Karpas-422 (cell line): Measurements from ENCODE around the gene SLC25A21. TPM values are rescaled to one million over a fixed set of nuclear protein-coding genes. Genes with fewer than 3 reads are reported as not detected.

Source experiments
- DNase-seq: peaks from one replicate; pipeline ENCODE4 v3.0.0-alpha.2; 2015
- H2AFZ ChIP-seq: fragments of 200-600 bp; sonication (generic); 2 replicates; pipeline ENCODE4 v1.6.1; 2014; ENCODE audit warnings: antibody characterized with exemption, low read length, mixed read lengths
- H3K27ac ChIP-seq: fragments of 200-600 bp; sonication (generic); 2 replicates; pipeline ENCODE4 v1.5.1; 2014; ENCODE audit warnings: mild to moderate bottlenecking, low read length, moderate library complexity
- H3K27me3 ChIP-seq: fragments of 200-600 bp; sonication (generic); 2 replicates; pipeline ENCODE4 v1.6.1; 2014; ENCODE audit warnings: low read length, mixed read lengths
- H3K36me3 ChIP-seq: fragments of 200-600 bp; sonication (generic); 2 replicates; pipeline ENCODE4 v1.6.1; 2014; ENCODE audit warnings: low read length, mixed read lengths; ENCODE audit not compliant: insufficient read depth
- H3K4me1 ChIP-seq: fragments of 200-600 bp; sonication (generic); 2 replicates; pipeline ENCODE4 v1.6.1; 2014; ENCODE audit warnings: mild to moderate bottlenecking, low read length, mixed read lengths
- H3K4me2 ChIP-seq: fragments of 200-600 bp; sonication (generic); 2 replicates; pipeline ENCODE4 v1.6.1; 2014; ENCODE audit warnings: low read length, low read depth, mild to moderate bottlenecking; ENCODE audit not compliant: poor library complexity, severe bottlenecking
- H3K4me3 ChIP-seq: fragments of 200-600 bp; sonication (generic); 2 replicates; pipeline ENCODE4 v1.5.1; 2014; ENCODE audit warnings: mild to moderate bottlenecking, antibody characterized with exemption, low read length, mixed read lengths
- H3K79me2 ChIP-seq: fragments of 200-600 bp; sonication (generic); 2 replicates; pipeline ENCODE4 v1.6.1; 2014; ENCODE audit warnings: mild to moderate bottlenecking, low read length, mixed read lengths
- H3K9ac ChIP-seq: fragments of 200-600 bp; sonication (generic); 2 replicates; pipeline ENCODE4 v1.6.0; 2014; ENCODE audit warnings: low read length
- H3K9me2 ChIP-seq: fragments of 200-600 bp; sonication (generic), shearing (Covaris generic); replicated peaks from 2 replicates; pipeline ENCODE4 v1.6.0; 2014; ENCODE audit warnings: mild to moderate bottlenecking, low read length, moderate library complexity; ENCODE audit not compliant: insufficient read depth
- H3K9me3 ChIP-seq: fragments of 300-700, 200-600 bp; sonication (generic); 2 replicates; pipeline ENCODE4 v1.6.1; 2014; ENCODE audit warnings: low read length, mixed read lengths
- H4K20me1 ChIP-seq: fragments of 200-600 bp; sonication (generic); 2 replicates; pipeline ENCODE4 v1.6.1; 2014; ENCODE audit warnings: mild to moderate bottlenecking, antibody characterized with exemption, low read length, low read depth; ENCODE audit not compliant: insufficient read depth
- total RNA-seq: library from RNA; depleted of rRNA; stranded (reverse); fragments of >200 nt; shearing (Covaris generic); gene quantifications from 2 replicates; pipeline ENCODE4 v1.2.3, GENCODE V29; 2014; ENCODE audit warnings: low replicate concordance

Gene SLC25A21
- total RNA-seq, 1 experiment from 2014 or later = 1.5 TPM

GRCh38 chr14:36663404-36664321 lies 508.7 kb downstream of the SLC25A21 start:
- DNase-seq = no peak
- H3K79me2 ChIP-seq = no peaks in the 10 kb centered on the region
- H3K9me3 ChIP-seq = no peaks in the 10 kb centered on the region
- no peak overlapping the region for H2AFZ ChIP-seq
- H3K9me2 ChIP-seq = no peaks in the 10 kb centered on the region
- no peak overlapping the region for H3K4me2 ChIP-seq
- no peak overlapping the region for H3K9ac ChIP-seq
- H4K20me1 ChIP-seq = no peaks in the 10 kb centered on the region
- peaks cover 10% of the 10 kb centered on the region for H3K4me1 ChIP-seq
- H3K27ac ChIP-seq = no peak overlapping the region
- no peak overlapping the region for H3K4me3 ChIP-seq
- no peaks in the 10 kb centered on the region for H3K36me3 ChIP-seq
- H3K27me3 ChIP-seq = no peaks in the 10 kb centered on the region

GRCh38 chr14:36662543-36663403 lies 509.6 kb downstream of the SLC25A21 start:
- H3K27ac ChIP-seq = no peak overlapping the region
- no peak overlapping the region for H3K4me3 ChIP-seq
- H3K4me1 ChIP-seq = peaks cover 10% of the 10 kb centered on the region
- H4K20me1 ChIP-seq = no peaks in the 10 kb centered on the region
- no peaks in the 10 kb centered on the region for H3K9me2 ChIP-seq
- no peaks in the 10 kb centered on the region for H3K27me3 ChIP-seq
- H3K9me3 ChIP-seq = no peaks in the 10 kb centered on the region
- no peak overlapping the region for H3K9ac ChIP-seq
- H3K36me3 ChIP-seq = no peaks in the 10 kb centered on the region
- no peak for DNase-seq
- H3K4me2 ChIP-seq = no peak overlapping the region
- H2AFZ ChIP-seq = no peak overlapping the region
- H3K79me2 ChIP-seq = no peaks in the 10 kb centered on the region

- no peaks in the 10 kb centered on the region for H3K9me3 ChIP-seq
- no peak overlapping the region for H3K4me2 ChIP-seq
- H3K9me2 ChIP-seq = no peaks in the 10 kb centered on the region
- H3K27ac ChIP-seq = no peak overlapping the region
- H3K79me2 ChIP-seq = no peaks in the 10 kb centered on the region
- H3K4me1 ChIP-seq = peaks cover 10% of the 10 kb centered on the region
- H2AFZ ChIP-seq = no peak overlapping the region
- no peaks in the 10 kb centered on the region for H4K20me1 ChIP-seq
- H3K4me3 ChIP-seq = no peak overlapping the region
- no peak for DNase-seq
- H3K9ac ChIP-seq = no peak overlapping the region
- H3K36me3 ChIP-seq = no peaks in the 10 kb centered on the region
- H3K27me3 ChIP-seq = no peaks in the 10 kb centered on the region
Observed at GRCh38 chr14:36662258-36662542, 510.2 kb downstream of the SLC25A21 start.

- peaks cover 10% of the 10 kb centered on the region for H3K4me1 ChIP-seq
- no peaks in the 10 kb centered on the region for H3K9me2 ChIP-seq
- no peaks in the 10 kb centered on the region for H3K27me3 ChIP-seq
- H3K27ac ChIP-seq = no peak within 1 kb of the TSS
- no peaks in the 10 kb centered on the region for H3K79me2 ChIP-seq
- H3K36me3 ChIP-seq = no peaks in the 10 kb centered on the region
- DNase-seq = peak; percentile 73
- H3K4me3 ChIP-seq = no peak within 1 kb of the TSS
- H3K9me3 ChIP-seq = no peaks in the 10 kb centered on the region
- H3K9ac ChIP-seq = no peak within 1 kb of the TSS
- H2AFZ ChIP-seq = no peak within 1 kb of the TSS
- H3K4me2 ChIP-seq = no peak within 1 kb of the TSS
- H4K20me1 ChIP-seq = no peaks in the 10 kb centered on the region
Observed at GRCh38 chr14:36661506-36662257, 510.7 kb downstream of the SLC25A21 start, which contains the start of gene PAX9. Gene PAX9 (plus strand): TSS chr14:36661860. CDS start chr14:36662090, 230 bp downstream.

DNA sequence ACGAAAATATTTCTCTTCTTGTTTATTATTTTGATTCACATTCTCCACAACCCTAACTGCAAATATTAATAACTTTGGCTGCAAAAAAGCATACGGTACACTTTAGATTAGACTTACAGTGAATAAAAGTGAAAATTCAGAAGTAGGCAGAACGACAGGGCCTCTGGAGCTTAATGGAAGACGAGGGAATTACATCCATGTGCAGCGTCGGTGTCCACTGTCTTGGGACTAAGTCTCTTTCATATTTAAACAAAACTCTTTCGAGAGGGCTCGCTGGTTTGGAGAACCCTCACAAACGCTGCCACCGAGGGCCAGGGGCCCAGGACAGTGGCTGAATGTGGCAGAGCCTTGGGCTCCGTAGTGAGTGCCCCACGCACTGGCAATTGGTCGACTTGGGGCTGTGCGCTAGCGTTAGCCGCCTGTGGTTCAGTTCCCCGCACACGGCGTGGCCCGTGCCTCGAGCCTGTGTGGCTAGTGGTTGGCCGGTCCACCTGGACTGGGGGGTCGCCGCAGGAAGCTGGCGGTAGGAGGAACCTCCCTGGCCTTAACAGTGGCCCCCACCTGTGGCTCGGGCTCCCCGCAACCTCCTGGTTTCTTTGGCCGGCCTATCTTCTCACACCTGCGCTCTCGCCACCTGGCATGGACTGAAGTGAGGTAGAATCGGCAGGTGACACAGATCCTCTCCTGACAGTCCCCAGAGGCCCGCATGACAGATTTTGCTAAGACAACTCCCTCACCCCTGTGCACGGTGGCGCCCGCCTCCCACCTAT lies 511.5 kb downstream of the SLC25A21 start:
- Histone ChIP-seq H3K79me2 (no peaks in the 10 kb centered on the region), H3K9me3 (no peaks in the 10 kb centered on the region), H3K4me2 (no peak overlapping the region), H3K27ac (no peak overlapping the region), H4K20me1 (no peaks in the 10 kb centered on the region), H3K4me3 (no peak overlapping the region), H3K9me2 (no peaks in the 10 kb centered on the region), H3K36me3 (no peaks in the 10 kb centered on the region), H3K27me3 (no peaks in the 10 kb centered on the region), H3K9ac (no peak overlapping the region), H2AFZ (no peak overlapping the region), H3K4me1 (peaks cover 10% of the 10 kb centered on the region)
- no peak for DNase-seq

- no peak overlapping the region for H2AFZ ChIP-seq
- no peak overlapping the region for H3K9ac ChIP-seq
- no peaks in the 10 kb centered on the region for H3K9me3 ChIP-seq
- no peaks in the 10 kb centered on the region for H3K27me3 ChIP-seq
- H3K4me3 ChIP-seq = no peak overlapping the region
- no peaks in the 10 kb centered on the region for H3K9me2 ChIP-seq
- peak; percentile 61 for DNase-seq
- no peak overlapping the region for H3K4me2 ChIP-seq
- H3K36me3 ChIP-seq = no peaks in the 10 kb centered on the region
- no peaks in the 10 kb centered on the region for H4K20me1 ChIP-seq
- peaks cover 10% of the 10 kb centered on the region for H3K4me1 ChIP-seq
- H3K79me2 ChIP-seq = no peaks in the 10 kb centered on the region
- no peak overlapping the region for H3K27ac ChIP-seq
Observed at GRCh38 chr14:36659822-36660735, 512.3 kb downstream of the SLC25A21 start.
